ENCODE measurements around the gene GLS. TPM values are rescaled to one million over a fixed set of nuclear protein-coding genes. Genes with fewer than 3 reads are reported as not detected.

Gene GLS
- total RNA-seq, 1 donor from 2014 or later, result 116 TPM

GRCh38 chr2:190970160-190970559, 89.5 kb downstream of the GLS start:
- Mint-ChIP-seq H3K4me1 (ENCODE audit: low read depth) (peaks cover 1% of the 10 kb centered on the region), H3K27me3 (no peaks in the 10 kb centered on the region), H3K27ac (no peak overlapping the region), H3K4me3 (ENCODE audit: low read depth) (no peak overlapping the region), H3K9me3 (ENCODE audit: low read depth) (no peaks in the 10 kb centered on the region), H3K36me3 (ENCODE audit: insufficient read depth) (peaks cover 42% of the 10 kb centered on the region)
- DNase-seq (ENCODE audit: low spot score, unreplicated experiment), result no peak
- no peak for TF ChIP-seq CTCF (IDR thresholded peaks at IDR 0.05; ENCODE audit: unreplicated experiment)

- H3K27me3 Mint-ChIP-seq, result no peaks in the 10 kb centered on the region
- no peak overlapping the region for H3K4me3 Mint-ChIP-seq (ENCODE audit: low read depth)
- H3K27ac Mint-ChIP-seq, result peak overlapping the region; percentile 22
- H3K9me3 Mint-ChIP-seq (ENCODE audit: low read depth), result no peaks in the 10 kb centered on the region
- peaks cover 49% of the 10 kb centered on the region for H3K36me3 Mint-ChIP-seq (ENCODE audit: insufficient read depth)
- peaks cover 1% of the 10 kb centered on the region for H3K4me1 Mint-ChIP-seq (ENCODE audit: low read depth)
- DNase-seq (ENCODE audit: low spot score, unreplicated experiment), result no peak
- no peak for TF ChIP-seq CTCF (IDR thresholded peaks at IDR 0.05; ENCODE audit: unreplicated experiment)
Observed at GRCh38 chr2:190970873-190971506, 90.4 kb downstream of the GLS start.

- Mint-ChIP-seq H3K36me3 (ENCODE audit: insufficient read depth) (peaks cover 54% of the 10 kb centered on the region), H3K4me3 (ENCODE audit: low read depth) (no peak overlapping the region), H3K4me1 (ENCODE audit: low read depth) (peaks cover 1% of the 10 kb centered on the region), H3K27ac (no peak overlapping the region), H3K27me3 (no peaks in the 10 kb centered on the region), H3K9me3 (ENCODE audit: low read depth) (no peaks in the 10 kb centered on the region)
- DNase-seq (ENCODE audit: low spot score, unreplicated experiment), result no peak
- TF ChIP-seq CTCF (IDR thresholded peaks at IDR 0.05; ENCODE audit: unreplicated experiment), result no peak
Observed at GRCh38 chr2:190972213-190972612, 91.6 kb downstream of the GLS start.

GRCh38 chr2:190972846-190973245, 92.2 kb downstream of the GLS start:
- DNase-seq (ENCODE audit: low spot score, unreplicated experiment), result no peak
- Mint-ChIP-seq H3K36me3 (ENCODE audit: insufficient read depth) (peaks cover 58% of the 10 kb centered on the region), H3K9me3 (ENCODE audit: low read depth) (no peaks in the 10 kb centered on the region), H3K27ac (no peak overlapping the region), H3K4me1 (ENCODE audit: low read depth) (peaks cover 4% of the 10 kb centered on the region), H3K4me3 (ENCODE audit: low read depth) (no peak overlapping the region), H3K27me3 (no peaks in the 10 kb centered on the region)
- TF ChIP-seq CTCF (IDR thresholded peaks at IDR 0.05; ENCODE audit: unreplicated experiment), result no peak

DNA sequence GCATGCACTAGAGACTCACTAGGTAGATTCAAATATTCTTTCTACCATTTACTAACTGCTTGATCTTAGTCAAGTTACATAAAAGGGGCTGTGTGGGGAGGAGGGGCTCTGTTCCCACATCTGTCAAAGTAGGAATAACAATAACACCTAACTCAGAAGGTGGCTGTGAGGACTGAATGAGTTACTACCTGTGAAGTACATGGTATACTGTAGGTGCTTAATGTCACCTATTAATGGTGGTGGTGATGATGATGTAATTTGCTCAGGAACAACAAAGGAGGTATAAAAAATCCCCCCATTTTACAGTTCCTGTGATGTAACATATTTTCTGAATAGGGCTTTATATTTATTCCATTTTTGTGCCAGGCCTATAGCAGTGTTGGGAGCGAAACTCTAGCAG, 92.6 kb downstream of the GLS start:
- Mint-ChIP-seq H3K9me3 (ENCODE audit: low read depth) (no peaks in the 10 kb centered on the region), H3K36me3 (ENCODE audit: insufficient read depth) (peaks cover 59% of the 10 kb centered on the region)

More for the DNA sequence above, 92.6 kb downstream of the GLS start:
- DNase-seq (ENCODE audit: low spot score, unreplicated experiment), result no peak
- TF ChIP-seq CTCF (IDR thresholded peaks at IDR 0.05; ENCODE audit: unreplicated experiment), result no peak
- Mint-ChIP-seq H3K27me3 (no peaks in the 10 kb centered on the region), H3K4me1 (ENCODE audit: low read depth) (peaks cover 4% of the 10 kb centered on the region), H3K4me3 (ENCODE audit: low read depth) (no peak overlapping the region), H3K27ac (peak overlapping the region; percentile 90)
